ENCODE results near the gene B4GALT7.
"Not testable (repeated sequence)": the region's sequence is repeated elsewhere in the genome, so short reads cannot be mapped to it uniquely, and the experiment has no call there.

B4GALT7 gene

DNA sequence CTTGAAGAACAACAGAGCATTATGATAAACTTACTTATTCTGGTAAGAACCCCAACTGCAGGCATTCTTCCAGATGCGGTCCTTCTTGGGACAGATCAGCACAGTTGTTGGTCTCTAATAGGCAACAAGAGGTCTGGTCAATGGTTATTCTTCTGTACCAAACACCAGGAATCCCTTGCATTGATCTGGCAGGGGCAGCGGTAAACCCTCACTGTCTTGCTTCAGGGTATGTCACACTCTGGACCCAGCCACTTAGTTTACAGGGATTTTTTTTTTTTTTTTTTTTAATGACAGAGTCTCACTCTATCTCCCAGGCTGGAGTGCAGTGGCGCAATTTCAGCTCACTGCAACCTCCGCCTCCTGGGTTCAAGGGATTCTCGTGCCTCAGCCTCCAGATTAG lies 44.3 kb upstream of the B4GALT7 start:
- H3K4me1 ChIP-seq, result no peaks in the 10 kb centered on the region
- no peak for DNase-seq
- no peaks in the 10 kb centered on the region for H3K27me3 ChIP-seq
- no peak overlapping the region for H3K4me3 ChIP-seq (ENCODE audit: low read depth, low read length)
- no peaks in the 10 kb centered on the region for H3K9me3 ChIP-seq
- TF ChIP-seq, protein P1, sequence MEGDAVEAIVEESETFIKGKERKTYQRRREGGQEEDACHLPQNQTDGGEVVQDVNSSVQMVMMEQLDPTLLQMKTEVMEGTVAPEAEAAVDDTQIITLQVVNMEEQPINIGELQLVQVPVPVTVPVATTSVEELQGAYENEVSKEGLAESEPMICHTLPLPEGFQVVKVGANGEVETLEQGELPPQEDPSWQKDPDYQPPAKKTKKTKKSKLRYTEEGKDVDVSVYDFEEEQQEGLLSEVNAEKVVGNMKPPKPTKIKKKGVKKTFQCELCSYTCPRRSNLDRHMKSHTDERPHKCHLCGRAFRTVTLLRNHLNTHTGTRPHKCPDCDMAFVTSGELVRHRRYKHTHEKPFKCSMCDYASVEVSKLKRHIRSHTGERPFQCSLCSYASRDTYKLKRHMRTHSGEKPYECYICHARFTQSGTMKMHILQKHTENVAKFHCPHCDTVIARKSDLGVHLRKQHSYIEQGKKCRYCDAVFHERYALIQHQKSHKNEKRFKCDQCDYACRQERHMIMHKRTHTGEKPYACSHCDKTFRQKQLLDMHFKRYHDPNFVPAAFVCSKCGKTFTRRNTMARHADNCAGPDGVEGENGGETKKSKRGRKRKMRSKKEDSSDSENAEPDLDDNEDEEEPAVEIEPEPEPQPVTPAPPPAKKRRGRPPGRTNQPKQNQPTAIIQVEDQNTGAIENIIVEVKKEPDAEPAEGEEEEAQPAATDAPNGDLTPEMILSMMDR (IDR thresholded peaks at IDR 0.05; ENCODE audit: low read depth, low read length), result no peak
- H3K36me3 ChIP-seq, result peaks cover 4% of the 10 kb centered on the region

DNA sequence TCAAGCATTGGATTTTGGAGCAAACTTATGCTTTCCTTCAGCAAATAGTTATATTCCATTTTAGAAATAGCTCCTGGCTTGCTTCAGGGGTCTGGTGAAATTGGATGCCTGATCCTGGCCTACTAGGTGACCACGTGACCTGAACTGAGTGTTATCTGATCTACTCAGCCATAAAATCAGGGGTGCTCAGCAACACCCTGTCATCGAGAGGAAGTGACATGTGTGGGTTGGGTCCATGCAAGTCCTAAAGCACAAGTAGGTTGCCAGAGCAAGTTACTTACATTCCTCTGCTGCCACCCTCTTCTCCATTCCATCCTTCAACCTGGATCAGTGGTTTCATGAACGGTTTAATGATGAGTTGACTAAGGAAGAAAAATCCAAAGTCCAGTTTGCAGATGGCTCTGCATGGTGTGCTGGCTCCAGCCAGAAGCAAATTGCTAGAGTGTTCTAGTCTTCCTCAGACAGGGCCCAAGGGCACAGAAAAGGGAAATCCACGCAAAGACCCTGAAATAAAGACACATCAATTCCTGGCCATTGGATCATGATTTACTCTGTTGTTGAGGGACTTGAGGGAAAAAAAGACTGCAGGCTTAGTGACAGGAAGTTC lies 42.8 kb upstream of the B4GALT7 start:
- Histone ChIP-seq H3K36me3 (no peaks in the 10 kb centered on the region), H3K9me3 (no peaks in the 10 kb centered on the region), H3K4me1 (no peaks in the 10 kb centered on the region), H3K4me3 (ENCODE audit: low read depth, low read length) (no peak overlapping the region), H3K27me3 (no peaks in the 10 kb centered on the region)
- no peak for DNase-seq
- TF ChIP-seq, protein P1 (IDR thresholded peaks at IDR 0.05; ENCODE audit: low read depth, low read length), result no peak

DNA sequence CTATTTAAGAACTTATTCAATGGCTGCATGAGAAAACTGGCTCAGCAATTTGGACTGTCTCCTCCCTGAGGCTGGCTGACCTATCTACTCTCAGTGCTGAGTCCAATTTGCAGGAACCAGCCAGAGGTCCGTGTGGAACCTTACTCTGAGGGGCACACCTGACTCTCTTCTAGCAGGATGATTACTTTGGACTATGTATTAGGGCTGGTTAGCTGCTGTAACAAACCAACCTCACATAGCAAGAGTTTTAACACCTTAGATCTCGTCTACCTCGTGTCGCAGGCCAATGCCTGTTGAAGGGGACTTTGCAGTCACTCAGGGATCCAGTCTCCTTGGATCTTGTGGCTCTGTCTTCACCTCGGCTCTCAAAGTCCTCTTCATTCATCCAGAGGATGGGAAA lies 42.1 kb upstream of the B4GALT7 start:
- no peak overlapping the region for H3K4me3 ChIP-seq (ENCODE audit: low read depth, low read length)

DNA sequence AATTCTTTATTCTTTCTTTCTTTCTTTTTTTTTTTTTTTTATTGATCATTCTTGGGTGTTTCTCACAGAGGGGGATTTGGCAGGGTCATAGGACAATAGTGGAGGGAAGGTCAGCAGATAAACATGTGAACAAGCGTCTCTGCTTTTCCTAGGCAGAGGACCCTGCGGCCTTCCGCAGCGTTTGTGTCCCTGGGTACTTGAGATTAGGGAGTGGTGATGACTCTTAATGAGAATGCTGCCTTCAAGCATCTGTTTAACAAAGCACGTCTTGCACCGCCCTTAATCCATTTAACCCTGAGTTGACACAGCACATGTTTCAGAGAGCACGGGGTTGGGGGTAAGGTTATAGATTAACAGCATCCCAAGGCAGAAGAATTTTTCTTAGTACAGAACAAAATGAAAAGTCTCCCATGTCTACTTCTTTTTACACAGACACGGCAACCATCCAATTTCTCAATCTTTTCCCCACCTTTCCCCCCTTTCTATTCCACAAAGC lies 40.4 kb upstream of the B4GALT7 start:
- H3K36me3 ChIP-seq; DNase-seq; H3K27me3 ChIP-seq; H3K4me3 ChIP-seq (ENCODE audit: low read depth, low read length); H3K4me1 ChIP-seq; H3K9me3 ChIP-seq: not testable (repeated sequence)

More for the DNA sequence above, 42.1 kb upstream of the B4GALT7 start:
- DNase-seq, result no peak
- no peaks in the 10 kb centered on the region for H3K36me3 ChIP-seq
- no peaks in the 10 kb centered on the region for H3K27me3 ChIP-seq
- H3K4me1 ChIP-seq, result no peaks in the 10 kb centered on the region
- H3K9me3 ChIP-seq, result no peaks in the 10 kb centered on the region
- TF ChIP-seq, protein P1 (IDR thresholded peaks at IDR 0.05; ENCODE audit: low read depth, low read length), result no peak

DNA sequence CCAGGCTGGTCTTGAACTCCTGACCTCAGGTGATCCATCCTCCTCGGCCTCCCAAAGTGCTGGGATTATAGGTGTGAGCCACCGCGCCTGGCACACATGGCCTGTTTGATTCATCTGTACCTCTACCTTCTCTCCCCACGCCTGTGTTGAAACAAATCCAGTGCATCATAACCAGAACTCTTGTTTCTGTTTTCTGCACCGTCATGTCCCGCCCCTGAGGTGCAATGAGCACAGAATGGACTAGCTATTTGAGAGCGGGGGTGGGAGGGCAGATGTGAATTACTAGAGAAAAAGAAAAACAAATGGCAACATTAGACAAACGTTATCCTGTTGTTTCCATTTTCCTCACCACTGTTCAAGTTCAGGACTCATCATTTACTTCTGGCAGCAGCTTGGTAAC lies 34.9 kb upstream of the B4GALT7 start:
- H3K4me1 ChIP-seq, result no peaks in the 10 kb centered on the region
- TF ChIP-seq, protein P1 (IDR thresholded peaks at IDR 0.05; ENCODE audit: low read depth, low read length), result no peak
- H3K36me3 ChIP-seq, result no peaks in the 10 kb centered on the region
- no peaks in the 10 kb centered on the region for H3K27me3 ChIP-seq
- DNase-seq, result no peak
- no peaks in the 10 kb centered on the region for H3K9me3 ChIP-seq
- no peak overlapping the region for H3K4me3 ChIP-seq (ENCODE audit: low read depth, low read length)

DNA sequence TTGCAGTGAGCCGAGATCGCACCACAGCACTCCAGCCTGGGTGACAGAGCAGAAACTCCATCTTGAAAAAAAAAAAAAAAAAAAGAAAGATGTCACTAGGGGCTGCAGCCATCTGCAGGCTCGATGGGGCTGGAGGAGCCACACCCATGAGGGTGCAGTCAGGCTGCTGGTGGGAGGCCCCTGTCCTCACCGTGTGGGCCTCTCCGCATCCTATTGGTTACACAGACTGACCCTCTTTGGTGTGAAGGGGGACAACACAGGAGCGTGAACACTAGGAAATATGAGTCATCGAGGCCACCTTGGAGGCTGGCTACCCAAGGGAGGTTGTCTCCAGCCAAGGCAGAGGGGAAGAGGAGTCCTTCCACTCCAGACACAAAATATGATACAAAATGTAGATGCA lies 31.6 kb upstream of the B4GALT7 start:
- H3K4me3 ChIP-seq (ENCODE audit: low read depth, low read length), result no peak overlapping the region
- no peak for DNase-seq
- H3K9me3 ChIP-seq, result no peaks in the 10 kb centered on the region
- no peaks in the 10 kb centered on the region for H3K4me1 ChIP-seq
- TF ChIP-seq, protein P1 (IDR thresholded peaks at IDR 0.05; ENCODE audit: low read depth, low read length), result no peak
- H3K27me3 ChIP-seq, result 0 out of 2 replicates have a peak, but pooled peaks cover 5% of the 10 kb centered on the region
- H3K36me3 ChIP-seq, result no peaks in the 10 kb centered on the region
